ENCODE measurements around the gene RFNG.

DNA sequence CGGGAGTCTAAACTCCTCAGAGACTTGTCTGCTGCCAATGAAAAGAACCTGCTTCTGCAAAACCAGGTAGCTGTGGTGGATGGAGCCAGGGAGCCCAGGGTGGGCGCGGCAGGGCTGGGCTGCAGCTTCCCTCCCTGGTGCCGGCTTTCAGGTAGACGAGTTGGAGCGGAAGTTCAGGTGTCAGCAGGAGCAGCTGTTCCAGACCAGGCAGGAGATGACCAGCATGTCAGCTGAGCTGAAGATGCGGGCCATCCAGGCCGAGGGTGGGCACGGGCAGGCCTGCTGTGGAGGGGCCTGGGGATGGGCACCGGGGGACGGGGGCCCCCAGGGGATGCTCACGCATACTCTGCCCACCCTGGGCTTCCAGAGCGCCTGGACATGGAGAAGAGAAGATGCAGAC lies 23.4 kb downstream of the RFNG start:
- TF ChIP-seq, protein P1, sequence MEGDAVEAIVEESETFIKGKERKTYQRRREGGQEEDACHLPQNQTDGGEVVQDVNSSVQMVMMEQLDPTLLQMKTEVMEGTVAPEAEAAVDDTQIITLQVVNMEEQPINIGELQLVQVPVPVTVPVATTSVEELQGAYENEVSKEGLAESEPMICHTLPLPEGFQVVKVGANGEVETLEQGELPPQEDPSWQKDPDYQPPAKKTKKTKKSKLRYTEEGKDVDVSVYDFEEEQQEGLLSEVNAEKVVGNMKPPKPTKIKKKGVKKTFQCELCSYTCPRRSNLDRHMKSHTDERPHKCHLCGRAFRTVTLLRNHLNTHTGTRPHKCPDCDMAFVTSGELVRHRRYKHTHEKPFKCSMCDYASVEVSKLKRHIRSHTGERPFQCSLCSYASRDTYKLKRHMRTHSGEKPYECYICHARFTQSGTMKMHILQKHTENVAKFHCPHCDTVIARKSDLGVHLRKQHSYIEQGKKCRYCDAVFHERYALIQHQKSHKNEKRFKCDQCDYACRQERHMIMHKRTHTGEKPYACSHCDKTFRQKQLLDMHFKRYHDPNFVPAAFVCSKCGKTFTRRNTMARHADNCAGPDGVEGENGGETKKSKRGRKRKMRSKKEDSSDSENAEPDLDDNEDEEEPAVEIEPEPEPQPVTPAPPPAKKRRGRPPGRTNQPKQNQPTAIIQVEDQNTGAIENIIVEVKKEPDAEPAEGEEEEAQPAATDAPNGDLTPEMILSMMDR (IDR thresholded peaks at IDR 0.05; ENCODE audit: low read depth, low read length, poor library complexity, severe bottlenecking), result no peak
- TF ChIP-seq EZH2phosphoT487 (IDR thresholded peaks at IDR 0.05; ENCODE audit: borderline replicate concordance, low read length), result no peak
